Femur (tissue), 1 donor: ENCODE measurements around the gene KRTAP12-2.
"Not testable (repeated sequence)": the region's sequence is repeated elsewhere in the genome, so short reads cannot be mapped to it uniquely, and the experiment has no call there.

Experiments
- DNase-seq: peaks from one replicate; pipeline ENCODE4 v3.0.0-alpha.2; 2017

KRTAP12-2 gene

GRCh38 chr21:44702111-44702972 lies 35.6 kb upstream of the KRTAP12-2 start:
- no peak for DNase-seq

DNA sequence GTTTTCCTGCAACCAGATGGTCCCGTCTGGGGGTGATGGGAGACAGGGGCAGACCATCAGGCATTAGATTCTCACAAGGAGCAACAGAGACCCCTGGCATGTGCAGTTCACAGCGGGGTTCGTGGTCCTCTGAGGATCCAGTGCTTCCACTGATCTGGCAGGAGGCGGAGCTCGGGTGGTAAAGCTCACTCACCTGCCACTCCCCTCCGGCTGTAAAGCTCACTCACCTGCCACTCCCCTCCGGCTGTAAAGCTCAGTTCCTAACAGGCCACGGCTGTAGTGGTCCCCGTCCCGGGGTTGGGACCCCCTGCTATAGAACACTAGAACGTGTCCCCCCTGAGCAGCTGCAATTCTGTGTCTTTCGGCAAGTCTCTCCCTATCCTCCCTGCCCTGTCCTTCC lies 34.8 kb upstream of the KRTAP12-2 start:
- no peak for DNase-seq

GRCh38 chr21:44701023-44701400 lies 34.3 kb upstream of the KRTAP12-2 start:
- no peak for DNase-seq

GRCh38 chr21:44700101-44701022 lies 33.6 kb upstream of the KRTAP12-2 start:
- DNase-seq = no peak

GRCh38 chr21:44699502-44700001 lies 32.8 kb upstream of the KRTAP12-2 start:
- no peak for DNase-seq

- no peak for DNase-seq
These were observed 31.3 kb upstream of the KRTAP12-2 start for GRCh38 chr21:44697811-44698734.

DNA sequence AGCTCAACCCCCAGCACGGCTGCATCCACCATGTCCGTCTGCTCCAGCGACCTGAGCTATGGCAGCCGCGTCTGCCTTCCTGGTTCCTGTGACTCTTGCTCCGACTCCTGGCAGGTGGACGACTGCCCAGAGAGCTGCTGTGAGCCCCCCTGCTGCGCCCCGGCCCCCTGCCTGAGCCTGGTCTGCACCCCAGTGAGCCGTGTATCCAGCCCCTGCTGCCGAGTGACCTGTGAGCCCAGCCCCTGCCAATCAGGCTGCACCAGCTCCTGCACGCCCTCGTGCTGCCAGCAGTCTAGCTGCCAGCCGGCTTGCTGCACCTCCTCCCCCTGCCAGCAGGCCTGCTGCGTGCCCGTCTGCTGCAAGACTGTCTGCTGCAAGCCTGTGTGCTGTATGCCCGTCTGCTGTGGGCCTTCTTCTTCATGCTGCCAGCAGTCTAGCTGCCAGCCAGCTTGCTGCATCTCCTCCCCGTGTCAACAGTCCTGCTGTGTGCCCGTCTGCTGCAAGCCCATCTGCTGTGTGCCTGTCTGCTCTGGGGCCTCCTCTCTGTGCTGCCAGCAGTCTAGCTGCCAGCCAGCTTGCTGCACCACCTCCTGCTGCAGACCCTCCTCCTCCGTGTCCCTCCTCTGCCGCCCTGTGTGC lies 30.6 kb upstream of the KRTAP12-2 start, which contains the start of gene KRTAP10-12:
Gene KRTAP10-12, plus strand, starts transcription at position 1 of the 639 bp plus-strand sequence. Its CDS starts 30 bp downstream, at position 31.
- DNase-seq = not testable (repeated sequence)

GRCh38 chr21:44696572-44696971 lies 29.8 kb upstream of the KRTAP12-2 start:
- DNase-seq = no peak

GRCh38 chr21:44695641-44696040 lies 28.9 kb upstream of the KRTAP12-2 start:
- no peak for DNase-seq

DNA sequence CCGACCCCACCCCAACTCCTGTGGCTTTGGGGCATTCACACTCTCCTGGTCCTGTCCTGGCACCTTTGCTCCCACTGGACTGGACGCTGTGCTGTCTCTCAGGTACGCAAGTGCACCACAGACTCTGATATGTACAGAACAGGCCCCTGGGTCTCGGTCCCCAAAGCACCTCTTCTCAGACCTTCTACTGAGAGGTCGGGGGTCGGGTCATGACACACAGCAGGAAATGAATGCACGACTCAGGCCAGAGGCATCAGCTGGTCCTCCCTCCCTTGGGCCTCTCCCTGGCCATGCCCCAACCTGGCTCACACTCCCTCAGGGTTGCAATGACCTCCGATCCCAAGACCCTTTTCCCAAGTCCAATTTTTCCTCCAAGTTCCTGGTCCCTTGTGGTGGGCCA lies 28.5 kb upstream of the KRTAP12-2 start:
- no peak for DNase-seq

- DNase-seq = no peak
These were observed 28.0 kb upstream of the KRTAP12-2 start for GRCh38 chr21:44694776-44695175.

DNA sequence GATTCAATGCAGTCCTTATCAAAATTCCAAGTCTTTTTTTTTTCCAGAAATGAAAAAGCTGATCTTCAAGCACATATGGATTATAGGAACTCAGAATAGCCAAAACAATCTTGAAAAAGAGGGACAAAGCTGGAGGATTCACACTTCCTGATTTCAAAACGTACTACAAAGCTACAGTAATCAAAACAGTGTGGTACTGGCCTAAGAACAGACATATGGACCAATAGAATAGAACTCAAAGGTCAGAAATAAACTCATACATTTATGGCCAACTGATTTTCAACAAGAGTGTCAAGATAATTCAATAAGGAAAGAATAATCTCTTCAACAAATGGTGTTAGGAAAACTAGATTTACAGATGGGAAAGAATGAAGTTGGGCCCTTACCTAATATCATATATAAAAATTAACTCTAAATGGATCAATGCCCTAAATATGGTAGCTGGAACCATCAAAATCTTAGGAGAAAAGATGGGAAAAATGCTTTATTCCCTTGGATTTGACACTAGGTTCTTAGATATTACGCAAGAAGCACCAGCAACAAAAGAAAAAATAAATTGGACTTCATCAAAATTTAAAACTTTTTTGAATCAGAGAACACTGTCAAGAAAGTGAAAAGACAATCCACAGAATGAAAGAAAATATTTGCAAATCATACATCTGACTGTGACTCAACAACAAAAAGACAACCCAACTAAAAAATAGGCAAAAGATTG lies 26.2 kb upstream of the KRTAP12-2 start:
- no peak for DNase-seq

- no peak for DNase-seq
These were observed 25.0 kb upstream of the KRTAP12-2 start for GRCh38 chr21:44691686-44692085.

- not testable (repeated sequence) for DNase-seq
These were observed 23.0 kb upstream of the KRTAP12-2 start for GRCh38 chr21:44689740-44690139.

DNA sequence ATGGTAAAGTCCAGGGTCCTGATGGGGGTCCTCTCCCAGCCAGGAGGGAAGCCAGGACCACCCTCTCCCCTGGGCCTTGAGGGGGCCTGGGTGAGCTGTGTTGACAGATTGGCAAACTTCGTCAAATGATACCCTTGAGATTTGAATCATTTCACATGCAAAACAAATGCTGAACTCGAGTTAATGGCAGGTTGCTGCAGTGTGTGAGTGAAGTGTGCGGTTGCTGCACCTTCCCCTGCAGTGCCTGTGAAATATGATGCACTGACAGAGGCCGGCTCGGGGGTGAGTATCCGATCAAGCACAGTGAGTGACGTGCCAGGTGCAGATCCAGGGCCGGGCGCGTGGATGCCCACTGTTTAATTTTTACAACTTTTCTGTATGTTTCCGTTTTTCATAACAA lies 20.9 kb upstream of the KRTAP12-2 start:
- DNase-seq = no peak

DNA sequence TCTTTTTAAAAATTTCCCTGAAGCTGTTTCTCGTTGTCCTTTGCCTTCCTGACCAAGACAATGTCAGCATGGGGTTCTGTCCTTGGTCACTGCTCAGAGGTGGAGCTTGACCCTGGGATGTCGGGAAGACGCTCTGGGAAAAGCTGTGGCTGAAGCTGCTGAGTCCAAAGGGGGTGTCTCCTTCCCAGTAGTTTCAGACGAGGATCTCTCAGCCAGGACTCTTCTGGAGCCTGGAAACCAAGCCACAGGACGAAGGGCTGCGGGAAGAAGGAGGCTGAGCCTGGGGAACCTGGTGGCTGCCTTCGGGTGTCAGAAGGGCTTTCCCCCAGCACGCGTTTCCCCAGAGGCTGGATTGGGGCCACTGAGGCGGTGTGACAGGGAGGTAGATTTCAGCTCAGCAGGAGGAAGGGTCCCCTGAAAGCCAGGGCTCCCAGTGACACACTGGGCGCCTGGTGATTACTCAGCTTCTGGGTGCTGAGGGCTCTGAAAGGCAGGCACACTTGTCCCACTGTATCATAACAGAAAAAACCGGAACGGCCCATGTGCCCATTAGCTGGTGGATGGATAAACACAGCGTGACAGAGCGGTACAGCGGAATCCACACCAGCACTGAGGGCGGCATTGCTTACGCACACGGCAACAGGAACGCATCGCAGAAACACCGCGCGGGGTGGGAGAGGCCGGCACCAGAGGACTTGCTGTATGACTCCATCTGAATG lies 20.3 kb upstream of the KRTAP12-2 start:
- DNase-seq = no peak

GRCh38 chr21:44686000-44686781 lies 19.5 kb upstream of the KRTAP12-2 start:
- DNase-seq = no peak

DNA sequence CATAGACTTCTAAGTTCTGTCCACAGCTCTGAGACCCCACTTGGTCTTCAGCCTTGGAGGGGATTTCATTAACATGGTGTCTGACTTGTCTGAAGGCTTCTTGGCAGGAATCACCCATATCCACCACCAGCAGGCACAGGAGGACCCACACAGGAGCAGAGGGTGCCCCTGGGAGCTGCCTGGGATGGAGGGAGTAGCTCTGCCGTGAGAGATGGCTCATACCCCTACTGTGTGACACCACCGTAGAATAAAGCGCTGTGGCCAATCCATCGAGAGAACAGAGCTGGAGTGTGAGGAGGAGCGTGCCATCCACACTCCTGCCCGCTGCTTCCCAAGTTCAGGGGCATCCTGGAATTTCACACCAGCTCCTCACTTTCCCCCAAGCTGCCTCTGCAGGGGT lies 18.3 kb upstream of the KRTAP12-2 start:
- DNase-seq = not testable (repeated sequence)

- no peak for DNase-seq
These were observed 17.8 kb upstream of the KRTAP12-2 start for GRCh38 chr21:44684483-44684882.

- DNase-seq = no peak
These were observed 17.4 kb upstream of the KRTAP12-2 start for GRCh38 chr21:44684077-44684476.
